ENCODE results near the gene BSPH1. TPM values are rescaled to one million over a fixed set of nuclear protein-coding genes. Genes with fewer than 3 reads are reported as not detected.
"Not testable (repeated sequence)": the region's sequence is repeated elsewhere in the genome, so short reads cannot be mapped to it uniquely, and the experiment has no call there.

BSPH1 gene
- total and polyA plus RNA-seq, 9 donors: not detected

GRCh38 chr19:47949852-47950521 lies 42.0 kb downstream of the BSPH1 start:
- H3K9me3 ChIP-seq (replicated peaks; ENCODE audit: control insufficient read depth, low read depth, low read length); H3K4me1 ChIP-seq (ENCODE audit: control insufficient read depth, insufficient read depth, low read length); DNase-seq; H3K36me3 ChIP-seq (ENCODE audit: control insufficient read depth, insufficient read depth, low read length); H3K4me3 ChIP-seq (ENCODE audit: low read length); H3K27me3 ChIP-seq (ENCODE audit: control insufficient read depth, insufficient read depth, low read length); H3K27ac ChIP-seq (ENCODE audit: low read length): not testable (repeated sequence)
- WGBS (ENCODE audit: insufficient coverage): 91% methylated on average over 10 of the region's 24 CpGs

GRCh38 chr19:47928581-47928980 lies 63.4 kb downstream of the BSPH1 start:
- WGBS (ENCODE audit: insufficient coverage): no CpG with 5 or more reads among the region's 20 CpGs
- not testable (repeated sequence) for H3K27me3 ChIP-seq (ENCODE audit: control insufficient read depth, insufficient read depth, low read length); H3K36me3 ChIP-seq (ENCODE audit: control insufficient read depth, insufficient read depth, low read length); H3K4me3 ChIP-seq (ENCODE audit: low read length); H3K4me1 ChIP-seq (ENCODE audit: control insufficient read depth, insufficient read depth, low read length); H3K9me3 ChIP-seq (replicated peaks; ENCODE audit: control insufficient read depth, low read depth, low read length); DNase-seq; H3K27ac ChIP-seq (ENCODE audit: low read length)

GRCh38 chr19:47920107-47920506 lies 71.9 kb downstream of the BSPH1 start:
- not testable (repeated sequence) for H3K4me1 ChIP-seq (ENCODE audit: control insufficient read depth, insufficient read depth, low read length)

More at GRCh38 chr19:47920107-47920506, 71.9 kb downstream of the BSPH1 start:
- not testable (repeated sequence) for H3K9me3 ChIP-seq (replicated peaks; ENCODE audit: control insufficient read depth, low read depth, low read length); DNase-seq; H3K4me3 ChIP-seq (ENCODE audit: low read length); H3K27me3 ChIP-seq (ENCODE audit: control insufficient read depth, insufficient read depth, low read length); H3K36me3 ChIP-seq (ENCODE audit: control insufficient read depth, insufficient read depth, low read length); H3K27ac ChIP-seq (ENCODE audit: low read length)
- no CpG with 5 or more reads among the region's 15 CpGs for WGBS (ENCODE audit: insufficient coverage)

Other genes starting within 250 kb of the BSPH1 start
- 216 TPM for gene NOP53, start 246.6 kb downstream of the BSPH1 start, total RNA-seq
- gene NOP53, start 246.6 kb downstream of the BSPH1 start, polyA plus RNA-seq (ENCODE audit: insufficient read depth in 1 of 8, insufficient read length in 8 of 8, low replicate concordance in 1 of 8): 100 to 1,000 TPM; 524 to 635 (median 594) TPM
- 1,360 TPM for gene SELENOW, start 213.5 kb downstream of the BSPH1 start, total RNA-seq
- gene SELENOW, start 213.5 kb downstream of the BSPH1 start, polyA plus RNA-seq (ENCODE audit: insufficient read depth in 1 of 8, insufficient read length in 8 of 8, low replicate concordance in 1 of 8): 100 to 1,000 TPM; 688 to 988 (median 882) TPM
- gene TPRX1, start 187.6 kb downstream of the BSPH1 start, total RNA-seq: not detected
- gene TPRX1, start 187.6 kb downstream of the BSPH1 start, polyA plus RNA-seq (ENCODE audit: insufficient read depth in 1 of 8, insufficient read length in 8 of 8, low replicate concordance in 1 of 8): not detected
- gene CRX, start 170.2 kb downstream of the BSPH1 start, total RNA-seq: not detected
- gene CRX, start 170.2 kb downstream of the BSPH1 start, polyA plus RNA-seq (ENCODE audit: insufficient read depth in 1 of 8, insufficient read length in 8 of 8, low replicate concordance in 1 of 8): under 1 TPM in 3 of 8 donors, not detected in 5; 0.05 to 0.09 (median 0.07) TPM
- gene TPRX2, start 132.9 kb downstream of the BSPH1 start, total RNA-seq: not detected
- not detected for gene TPRX2, start 132.9 kb downstream of the BSPH1 start, polyA plus RNA-seq (ENCODE audit: insufficient read depth in 1 of 8, insufficient read length in 8 of 8, low replicate concordance in 1 of 8)
- not detected for gene SULT2A1, start 105.9 kb downstream of the BSPH1 start, total RNA-seq
- gene SULT2A1, start 105.9 kb downstream of the BSPH1 start, polyA plus RNA-seq (ENCODE audit: insufficient read depth in 1 of 8, insufficient read length in 8 of 8, low replicate concordance in 1 of 8): 1 to 10 TPM in 2 of 8 donors, under 1 TPM in 2, not detected in 4; 0.05 to 5.7 (median 0.61) TPM
- not detected for gene ELSPBP1, start 2.5 kb upstream of the BSPH1 start, total RNA-seq
- not detected for gene ELSPBP1, start 2.5 kb upstream of the BSPH1 start, polyA plus RNA-seq (ENCODE audit: insufficient read depth in 1 of 8, insufficient read length in 8 of 8, low replicate concordance in 1 of 8)
- not detected for gene CABP5, start 51.9 kb upstream of the BSPH1 start, total RNA-seq
- under 1 TPM in 1 of 8 donors, not detected in 7; 0.10 TPM for gene CABP5, start 51.9 kb upstream of the BSPH1 start, polyA plus RNA-seq (ENCODE audit: insufficient read depth in 1 of 8, insufficient read length in 8 of 8, low replicate concordance in 1 of 8)
- gene PLA2G4C, start 118.6 kb upstream of the BSPH1 start, total RNA-seq: 31.4 TPM
- 10 to 100 TPM; 20.0 to 49.8 (median 32.3) TPM for gene PLA2G4C, start 118.6 kb upstream of the BSPH1 start, polyA plus RNA-seq (ENCODE audit: insufficient read depth in 1 of 8, insufficient read length in 8 of 8, low replicate concordance in 1 of 8)
- gene LIG1, start 178.2 kb upstream of the BSPH1 start, total RNA-seq: 20.4 TPM
- 10 to 100 TPM; 20.2 to 37.4 (median 29.1) TPM for gene LIG1, start 178.2 kb upstream of the BSPH1 start, polyA plus RNA-seq (ENCODE audit: insufficient read depth in 1 of 8, insufficient read length in 8 of 8, low replicate concordance in 1 of 8)
- gene ZSWIM9, start 178.5 kb upstream of the BSPH1 start, total RNA-seq: 1.0 TPM
- 1 to 10 TPM; 6.2 to 8.7 (median 7.6) TPM for gene ZSWIM9, start 178.5 kb upstream of the BSPH1 start, polyA plus RNA-seq (ENCODE audit: insufficient read depth in 1 of 8, insufficient read length in 8 of 8, low replicate concordance in 1 of 8)

All from muscle of leg (tissue), 11 donors.